Naive thymus-derived CD4-positive, alpha-beta T cell (primary cell): Measurements from ENCODE around the gene CDC7. TPM values are rescaled to one million over a fixed set of nuclear protein-coding genes. Genes with fewer than 3 reads are reported as not detected.
"Not testable (repeated sequence)": the region's sequence is repeated elsewhere in the genome, so short reads cannot be mapped to it uniquely, and the experiment has no call there.

Experiments
- ATAC-seq: fragments of 150-1000 bp; cut with Tn5 transposase; 2 replicates; pipeline ENCODE4 v1.10.0; 2021; ENCODE audit warnings: mild to moderate bottlenecking, moderate library complexity
- CTCF ChIA-PET: fragments of 350-600 bp; sonication (Branson Sonifier 250); formaldehyde crosslinking; loops from one replicate; lab custom pipeline; 2021; ENCODE audit warnings: antibody characterized with exemption; lab: Charles Lee
- POLR2A ChIA-PET: fragments of 350-600 bp; sonication (Branson Sonifier 250); formaldehyde crosslinking; loops from one replicate; lab custom pipeline; 2021; ENCODE audit warnings: antibody characterized with exemption, inconsistent platforms; lab: Charles Lee
- DNase-seq, 9 donors: peaks; one replicate each; pipeline versions ENCODE4 v3.0.0 to v3.0.0-alpha.2; 2020 to 2022; ENCODE audit warnings: mixed read lengths in 1 of 9
- H3K27ac ChIP-seq: one replicate; pipeline ENCODE4 v1.7.0; 2013; ENCODE audit warnings: mild to moderate bottlenecking, low read depth, low read length, moderate library complexity
- H3K27me3 ChIP-seq, 2 donors: one replicate each; pipeline ENCODE4 v1.7.0; 2013; ENCODE audit warnings: low read length in 2 of 2, mild to moderate bottlenecking in 2 of 2, moderate library complexity in 2 of 2; ENCODE audit not compliant: control insufficient read depth in 2 of 2, insufficient read depth in 2 of 2
- H3K36me3 ChIP-seq, 3 experiments: 1 replicate in 2 of 3; 2 replicates in 1 of 3; pipeline ENCODE4 v1.7.0; 2013; ENCODE audit warnings: low read length in 3 of 3, mild to moderate bottlenecking in 3 of 3, moderate library complexity in 1 of 3; ENCODE audit not compliant: insufficient read depth in 3 of 3, control insufficient read depth in 2 of 3
- H3K4me1 ChIP-seq, 2 donors: one replicate each; pipeline ENCODE4 v1.7.0; 2013; ENCODE audit warnings: low read length in 2 of 2, mild to moderate bottlenecking in 2 of 2, moderate library complexity in 1 of 2; ENCODE audit not compliant: control insufficient read depth in 2 of 2, insufficient read depth in 2 of 2
- H3K4me3 ChIP-seq: 2 replicates; pipeline ENCODE4 v1.7.0; 2013; ENCODE audit warnings: mild to moderate bottlenecking, low read length
- H3K9me3 ChIP-seq, 3 experiments: 1 replicate in 2 of 3; 2 replicates in 1 of 3; pipeline ENCODE4 v1.7.0; 2013; ENCODE audit warnings: low read length in 3 of 3; ENCODE audit not compliant: control insufficient read depth in 2 of 3
- H3K27ac Mint-ChIP-seq, 9 donors: one replicate each; pipeline ENCODE4 v1.8.0; 2020 to 2022; ENCODE audit warnings: mixed read lengths in 9 of 9, mild to moderate bottlenecking in 8 of 9, moderate library complexity in 5 of 9, inconsistent platforms in 2 of 9
- H3K27me3 Mint-ChIP-seq, 5 donors: one replicate each; pipeline ENCODE4 v1.8.0; 2021 to 2022; ENCODE audit warnings: mixed read lengths in 5 of 5, mild to moderate bottlenecking in 1 of 5
- H3K36me3 Mint-ChIP-seq, 5 donors: one replicate each; pipeline ENCODE4 v1.8.0; 2020 to 2022; ENCODE audit warnings: mixed read lengths in 5 of 5, mild to moderate bottlenecking in 3 of 5, inconsistent platforms in 1 of 5
- H3K4me1 Mint-ChIP-seq, 7 donors: one replicate each; pipeline ENCODE4 v1.8.0; 2020 to 2022; ENCODE audit warnings: mixed read lengths in 7 of 7, mild to moderate bottlenecking in 3 of 7, inconsistent platforms in 1 of 7
- H3K4me3 Mint-ChIP-seq, 10 donors: one replicate each; pipeline ENCODE4 v1.8.0; 2020 to 2022; ENCODE audit warnings: mild to moderate bottlenecking in 10 of 10, mixed read lengths in 10 of 10, moderate library complexity in 6 of 10, inconsistent platforms in 2 of 10
- H3K9me3 Mint-ChIP-seq, 11 donors: one replicate each; pipeline ENCODE4 v1.8.0; 2020 to 2022; ENCODE audit warnings: mixed read lengths in 11 of 11, mild to moderate bottlenecking in 4 of 11, inconsistent platforms in 1 of 11, moderate library complexity in 1 of 11
- intact Hi-C, 2 donors: fragments of 100-400 bp; cut with micrococcal nuclease; formaldehyde crosslinking; loops; one replicate each; pipeline ENCODE4 v1.15.1; 2023
- polyA plus RNA-seq, 2 donors: library from polyadenylated mRNA; unstranded; fragments of 300-500 nt; fragmentation: Illumina TruSeq; gene quantifications; one replicate each; pipeline ENCODE4 v1.2.3, GENCODE V29; 2021
- total RNA-seq, 6 experiments: library from RNA in 5 of 6; stranded (reverse) in 5 of 6; gene quantifications; 1 replicate in 5 of 6; 2 replicates in 1 of 6; pipeline ENCODE4 v1.2.3 and lab custom pipeline; 2021 to 2026

The CDC7 gene
- total and polyA plus RNA-seq, 7 experiments from 2014 or later: 3.6 to 17.9 (median 5.5) TPM

- intact Hi-C loops: loop anchor here in 1 of 2 donors (5.0 kb wide), 5 partner anchors 104 to 346 kb away; no protein-coding TSS in a partner anchor
- no peak overlapping the region for H3K4me3 Mint-ChIP-seq
- peaks cover 0 to 15% (median 3%) of the 10 kb centered on the region in 7 donors for H3K4me1 Mint-ChIP-seq
- no peak for DNase-seq
- H3K9me3 Mint-ChIP-seq: peaks cover 0 to 6% (median 0%) of the 10 kb centered on the region in 11 donors
- H3K27ac ChIP-seq: no peak overlapping the region
- H3K9me3 ChIP-seq: no peaks in the 10 kb centered on the region
- CTCF ChIA-PET: interaction anchor here (0.6 to 5.4 kb wide), 15 partner anchors 9 to 483 kb away, joined by 3 to 106 read pairs (median 3); partner anchors contain the start of gene TGFBR3
- POLR2A ChIA-PET: interaction anchor here (0.6 to 0.9 kb wide), 3 partner anchors 24 to 248 kb away, joined by 3 read pairs; no protein-coding TSS in a partner anchor
- H3K27me3 ChIP-seq: no peaks in the 10 kb centered on the region
- peaks cover 0 to 5% (median 0%) of the 10 kb centered on the region in 3 experiments for H3K36me3 ChIP-seq
- ATAC-seq: no peak
- peaks cover 5 to 38% (median 21%) of the 10 kb centered on the region in 5 donors for H3K36me3 Mint-ChIP-seq
- peaks cover 0 to 14% of the 10 kb centered on the region in 2 donors for H3K4me1 ChIP-seq
- H3K4me3 ChIP-seq: no peak overlapping the region
- H3K27me3 Mint-ChIP-seq: no peaks in the 10 kb centered on the region
- no peak overlapping the region for H3K27ac Mint-ChIP-seq
These were observed 13.1 kb downstream of the CDC7 start for GRCh38 chr1:91513706-91514105.

GRCh38 chr1:91515994-91516393 lies 15.3 kb downstream of the CDC7 start:
- POLR2A ChIA-PET: interaction anchor here (0.6 to 1.1 kb wide), 2 partner anchors 363 to 386 kb away, joined by 3 to 4 read pairs; no protein-coding TSS in a partner anchor
- intact Hi-C loops: no loop called here

GRCh38 chr1:91516605-91517004 lies 16.0 kb downstream of the CDC7 start:
- DNase-seq, H3K4me3 Mint-ChIP-seq, H3K4me3 ChIP-seq, intact Hi-C loops, H3K36me3 ChIP-seq, ATAC-seq, H3K27ac Mint-ChIP-seq, H3K27me3 ChIP-seq, H3K27ac ChIP-seq, H3K9me3 Mint-ChIP-seq, H3K9me3 ChIP-seq, H3K27me3 Mint-ChIP-seq: not testable (repeated sequence)
- peaks cover 0 to 14% of the 10 kb centered on the region in 2 donors for H3K4me1 ChIP-seq
- Mint-ChIP-seq H3K4me1 (peaks cover 0 to 14% (median 0%) of the 10 kb centered on the region in 7 donors), H3K36me3 (peaks cover 5 to 37% (median 21%) of the 10 kb centered on the region in 5 donors)
- POLR2A ChIA-PET: interaction anchor here (1.1 kb wide), 1 partner anchor 362 kb away, joined by 4 read pairs; no protein-coding TSS in a partner anchor
- CTCF ChIA-PET: interaction anchor here (1.2 to 1.5 kb wide), 2 partner anchors 15 to 409 kb away, joined by 3 to 4 read pairs; no protein-coding TSS in a partner anchor

More at GRCh38 chr1:91515994-91516393, 15.3 kb downstream of the CDC7 start:
- Histone ChIP-seq H3K4me3 (no peak overlapping the region), H3K9me3 (no peaks in the 10 kb centered on the region), H3K36me3 (no peaks in the 10 kb centered on the region), H3K4me1 (peaks cover 0 to 14% of the 10 kb centered on the region in 2 donors), H3K27ac (no peak overlapping the region), H3K27me3 (no peaks in the 10 kb centered on the region)
- CTCF ChIA-PET: interaction anchor here (1.3 kb wide), 1 partner anchor 9 kb away, joined by 3 read pairs; no protein-coding TSS in a partner anchor
- H3K4me3 Mint-ChIP-seq: no peak overlapping the region
- H3K4me1 Mint-ChIP-seq: peaks cover 0 to 14% (median 0%) of the 10 kb centered on the region in 7 donors
- ATAC-seq: no peak
- H3K27me3 Mint-ChIP-seq: no peaks in the 10 kb centered on the region
- no peak overlapping the region for H3K27ac Mint-ChIP-seq
- peaks cover 0 to 6% (median 0%) of the 10 kb centered on the region in 11 donors for H3K9me3 Mint-ChIP-seq
- H3K36me3 Mint-ChIP-seq: peaks cover 5 to 32% (median 21%) of the 10 kb centered on the region in 5 donors
- no peak for DNase-seq

GRCh38 chr1:91519167-91519566 lies 18.5 kb downstream of the CDC7 start:
- ATAC-seq, H3K4me1 ChIP-seq, intact Hi-C loops, H3K36me3 ChIP-seq, H3K27ac Mint-ChIP-seq, H3K27me3 Mint-ChIP-seq, H3K4me3 Mint-ChIP-seq, H3K27ac ChIP-seq, H3K9me3 ChIP-seq, POLR2A ChIA-PET, H3K9me3 Mint-ChIP-seq, H3K4me3 ChIP-seq, DNase-seq, H3K27me3 ChIP-seq: not testable (repeated sequence)
- Mint-ChIP-seq H3K36me3 (peaks cover 5 to 44% (median 17%) of the 10 kb centered on the region in 5 donors), H3K4me1 (peaks cover 5 to 33% (median 10%) of the 10 kb centered on the region in 7 donors)
- CTCF ChIA-PET: interaction anchor here (0.6 to 2.7 kb wide), 3 partner anchors 56 to 1081 kb away, joined by 3 to 10 read pairs (median 3); no protein-coding TSS in a partner anchor

GRCh38 chr1:91520942-91521507 lies 20.4 kb downstream of the CDC7 start:
- Histone ChIP-seq H3K27me3 (no peaks in the 10 kb centered on the region), H3K9me3 (no peaks in the 10 kb centered on the region), H3K4me3 (no peak overlapping the region), H3K4me1 (peaks cover 0 to 3% of the 10 kb centered on the region in 2 donors), H3K27ac (no peak overlapping the region), H3K36me3 (no peaks in the 10 kb centered on the region)
- Mint-ChIP-seq H3K27me3 (no peaks in the 10 kb centered on the region), H3K36me3 (peaks cover 5 to 47% (median 11%) of the 10 kb centered on the region in 5 donors), H3K9me3 (peaks cover 0 to 6% (median 0%) of the 10 kb centered on the region in 11 donors), H3K4me1 (peaks cover 5 to 33% (median 10%) of the 10 kb centered on the region in 7 donors), H3K4me3 (no peak overlapping the region), H3K27ac (peak overlapping the region in 1 of 9 donors; percentile 30)
- ATAC-seq (no peak), DNase-seq (no peak)
- intact Hi-C loops: no loop called here
- CTCF ChIA-PET: no interaction called here
- POLR2A ChIA-PET: interaction anchor here (0.6 kb wide), 1 partner anchor 427 kb away, joined by 4 read pairs; no protein-coding TSS in a partner anchor

GRCh38 chr1:91523482-91523881 lies 22.8 kb downstream of the CDC7 start:
- H3K36me3 Mint-ChIP-seq: peaks cover 0 to 27% (median 0%) of the 10 kb centered on the region in 5 donors
- no peaks in the 10 kb centered on the region for H3K9me3 Mint-ChIP-seq
- peaks cover 5 to 31% (median 10%) of the 10 kb centered on the region in 7 donors for H3K4me1 Mint-ChIP-seq
- Histone ChIP-seq H3K4me3 (no peak overlapping the region), H3K36me3 (no peaks in the 10 kb centered on the region), H3K27ac (no peak overlapping the region), H3K9me3 (no peaks in the 10 kb centered on the region), H3K4me1 (peaks cover 0 to 3% of the 10 kb centered on the region in 2 donors), H3K27me3 (no peaks in the 10 kb centered on the region)
- intact Hi-C loops: no loop called here
- peak overlapping the region in 3 of 9 donors; percentile 8 to 76 (median 19) for H3K27ac Mint-ChIP-seq
- H3K27me3 Mint-ChIP-seq: no peaks in the 10 kb centered on the region
- DNase-seq (peak in 1 of 9 donors; percentile 32), ATAC-seq (peak; percentile 51)
- POLR2A ChIA-PET: interaction anchor here (0.9 kb wide), 1 partner anchor 361 kb away, joined by 3 read pairs; no protein-coding TSS in a partner anchor
- H3K4me3 Mint-ChIP-seq: no peak overlapping the region
- CTCF ChIA-PET: interaction anchor here (1.7 to 3.8 kb wide), 2 partner anchors 11 to 405 kb away, joined by 3 to 14 read pairs; no protein-coding TSS in a partner anchor
